Mesangial cell (primary cell): ENCODE results near the gene IDH3B. TPM values are rescaled to one million over a fixed set of nuclear protein-coding genes. Genes with fewer than 3 reads are reported as not detected.

Source experiments
- total RNA-seq: library from RNA; depleted of rRNA; stranded (reverse); fragments of >200 nt; gene quantifications from 2 replicates; pipeline ENCODE4 v1.2.3, GENCODE V29; 2015

The IDH3B gene
- total RNA-seq = 96.6 and 108 TPM in 2 replicates

GRCh38 chr20:2663887-2664719, at the start of gene IDH3B:
Gene IDH3B, minus strand, starts transcription at chr20:2664216. Its CDS starts 28 bp downstream, at chr20:2664188.

DNA sequence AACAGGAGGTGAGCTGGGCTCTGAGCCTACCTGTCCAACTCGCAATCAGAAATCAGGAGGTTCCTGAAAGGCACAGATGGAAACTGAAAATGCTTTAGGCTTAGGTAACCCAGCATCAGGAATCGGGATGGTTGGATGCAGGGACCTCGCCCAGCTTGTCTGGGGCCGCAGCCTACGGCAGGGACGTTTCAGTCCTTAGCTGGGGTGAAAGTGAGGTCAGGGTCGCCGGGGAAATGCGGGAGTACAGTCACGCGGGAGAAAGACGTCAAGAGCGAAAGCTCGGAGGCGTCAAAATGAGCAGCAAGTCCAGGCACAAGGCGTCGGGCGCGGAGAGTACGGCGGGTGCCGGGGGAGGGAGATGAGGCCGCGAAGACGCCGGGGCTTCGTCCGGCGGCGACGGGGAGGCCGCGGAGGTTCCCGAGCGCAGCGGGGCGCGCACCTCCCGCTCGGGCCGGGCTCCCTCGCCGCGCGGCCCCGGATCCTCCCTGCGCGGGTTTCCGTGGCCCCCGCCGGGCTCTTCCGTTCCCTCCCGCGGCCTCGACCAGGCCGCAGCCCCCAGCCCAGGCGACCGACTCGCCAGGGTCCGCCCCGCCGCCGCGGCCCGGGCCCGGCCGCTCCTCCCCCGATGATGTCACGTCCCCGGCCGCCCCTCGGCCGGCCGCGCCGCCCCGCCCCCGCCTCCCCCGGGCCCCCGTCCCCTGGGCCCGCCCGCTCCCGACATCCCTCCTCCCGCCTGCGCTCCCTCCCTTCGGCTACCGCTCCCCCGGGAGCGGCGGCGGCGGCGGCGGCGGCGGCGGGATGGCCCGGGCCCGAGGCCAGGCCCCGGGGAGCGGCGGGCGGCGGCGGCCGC, 28.2 kb upstream of the IDH3B start, which contains the start of gene EBF4:
Gene EBF4 (plus strand): TSS at position 745 of the 850 bp plus-strand sequence. CDS start 866 bp downstream, outside the sequence.

GRCh38 chr20:2651772-2652723, 12.0 kb downstream of the IDH3B start, which contains the start of gene NOP56:
Gene NOP56, plus strand, starts transcription at chr20:2652632. Its CDS starts 29 bp downstream, at chr20:2652661.

Other genes with a start within 250 kb of the IDH3B start
- gene SNRPB, start 193.4 kb downstream of the IDH3B start, total RNA-seq = 339 and 796 TPM in 2 replicates
- gene ZNF343, start 155.3 kb downstream of the IDH3B start, total RNA-seq = 3.9 and 8.7 TPM in 2 replicates
- gene TMC2, start 127.6 kb downstream of the IDH3B start, total RNA-seq = not detected in 2 replicates
- gene NOP56, start 11.6 kb downstream of the IDH3B start, total RNA-seq = 72.0 and 150 TPM in 2 replicates
- gene EBF4, start 28.6 kb upstream of the IDH3B start, total RNA-seq = 0.98 and 7.2 TPM in 2 replicates
- 50.2 and 158 TPM in 2 replicates for gene CPXM1, start 136.4 kb upstream of the IDH3B start, total RNA-seq
- 0.76 TPM in 1 of 2 replicates, not detected in the other for gene C20orf141, start 150.8 kb upstream of the IDH3B start, total RNA-seq
- gene TMEM239, start 152.1 kb upstream of the IDH3B start, total RNA-seq = not detected in 2 replicates
- 20.4 and 59.7 TPM in 2 replicates for gene PCED1A, start 176.4 kb upstream of the IDH3B start, total RNA-seq
- 32.4 and 45.8 TPM in 2 replicates for gene VPS16, start 176.5 kb upstream of the IDH3B start, total RNA-seq
- 30.3 and 42.7 TPM in 2 replicates for gene PTPRA, start 209.3 kb upstream of the IDH3B start, total RNA-seq